Measurements from ENCODE around the gene SIAH2. TPM values are rescaled to one million over a fixed set of nuclear protein-coding genes. Genes with fewer than 3 reads are reported as not detected.

SIAH2 gene
- total and polyA plus RNA-seq, 9 of the 15 experiments (the other 6 are each of a cell fraction or from before 2014, with no cell fraction given) = 4.8 to 39.0 (median 29.9) TPM

GRCh38 chr3:150703299-150703755 is 59.6 kb downstream of the SIAH2 start:
- Histone ChIP-seq H3K4me2 (ENCODE audit: insufficient read depth, low read length) (peak overlapping the region; percentile 71), H3K4me1 (replicated peaks in 1 of 2; ENCODE audit: control insufficient read depth in 2 of 2, insufficient read depth in 2 of 2, low read length in 2 of 2) (peaks cover 0 to 9% of the 10 kb centered on the region in 2 experiments; a peak in 1 of 5 replicates), H4K20me1 (replicated peaks; ENCODE audit: control insufficient read depth, insufficient read depth, low read length) (no peaks in the 10 kb centered on the region), H3K9ac (ENCODE audit: insufficient read depth in 1 of 2, low read depth in 2 of 2, low read length in 2 of 2) (peak overlapping the region; percentile 68 to 88; a peak in 2 of 4 replicates), H3K79me2 (ENCODE audit: control insufficient read depth, insufficient read depth, low read length) (no peaks in the 10 kb centered on the region), H3K27me3 (ENCODE audit: control insufficient read depth in 2 of 2, insufficient read depth in 2 of 2, low read length in 2 of 2) (no peaks in the 10 kb centered on the region), H2AFZ (ENCODE audit: low read depth, low read length) (peak overlapping the region; percentile 94), H3K9me1 (ENCODE audit: control insufficient read depth, insufficient read depth, low read length) (no peaks in the 10 kb centered on the region), H3K4me3 (peak overlapping the region; percentile 42; the same call in 1 of the 2 replicates), H3K27ac (ENCODE audit: extremely low read depth, low read depth, low read length) (peak overlapping the region; percentile 25; the same call in 1 of the 3 replicates), H3K36me3 (ENCODE audit: control insufficient read depth, insufficient read depth, low read length) (no peaks in the 10 kb centered on the region), H3K9me3 (replicated peaks; ENCODE audit: control insufficient read depth, insufficient read depth, low read depth, low read length) (peaks cover 6% of the 10 kb centered on the region; the same call in 1 of the 2 replicates)
- ChIA-PET POLR2A (interaction anchor here (0.5 to 0.7 kb wide), 3 partner anchors 14 to 84 kb away, joined by 3 read pairs; no protein-coding TSS in a partner anchor), CTCF (ENCODE audit: low intra/inter-chr PET ratio) (no interaction called here)
- ATAC-seq = no peak
- 96% methylated on average over 21 of the region's 29 CpGs for whole genome bisulfite sequencing (ENCODE audit: insufficient coverage, low coverage, missing lambda C conversion rate)
- no TSS peak for BruUV-seq (replicated peaks)
- in situ Hi-C loops (cut with MboI) = no loop called here
- FAIRE-seq = no peak
- DNase-seq (ENCODE audit: extremely low read depth in 1 of 4, low spot score in 3 of 4) = no peak
- intact Hi-C loops (cut with micrococcal nuclease) = loop anchor here (5.0 kb wide), 1 partner anchor 101 kb away; the partner anchor contains the start of gene SELENOT
- TF ChIP-seq CXXC5 (CRISPR knock-in tag; IDR thresholded peaks at IDR 0.05) = no peak
- no peak for TF ChIP-seq ETS1 (conservative IDR thresholded peaks at IDR 0.05; ENCODE audit: control insufficient read depth, low read depth, low read length)
- TF ChIP-seq, protein P1, sequence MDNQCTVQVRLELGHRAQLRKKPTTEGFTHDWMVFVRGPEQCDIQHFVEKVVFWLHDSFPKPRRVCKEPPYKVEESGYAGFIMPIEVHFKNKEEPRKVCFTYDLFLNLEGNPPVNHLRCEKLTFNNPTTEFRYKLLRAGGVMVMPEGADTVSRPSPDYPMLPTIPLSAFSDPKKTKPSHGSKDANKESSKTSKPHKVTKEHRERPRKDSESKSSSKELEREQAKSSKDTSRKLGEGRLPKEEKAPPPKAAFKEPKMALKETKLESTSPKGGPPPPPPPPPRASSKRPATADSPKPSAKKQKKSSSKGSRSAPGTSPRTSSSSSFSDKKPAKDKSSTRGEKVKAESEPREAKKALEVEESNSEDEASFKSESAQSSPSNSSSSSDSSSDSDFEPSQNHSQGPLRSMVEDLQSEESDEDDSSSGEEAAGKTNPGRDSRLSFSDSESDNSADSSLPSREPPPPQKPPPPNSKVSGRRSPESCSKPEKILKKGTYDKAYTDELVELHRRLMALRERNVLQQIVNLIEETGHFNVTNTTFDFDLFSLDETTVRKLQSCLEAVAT (IDR thresholded peaks at IDR 0.05) = peak in 1 of 2 experiments; percentile 41; a peak in 1 of 4 replicates
- TF ChIP-seq, protein P2, sequence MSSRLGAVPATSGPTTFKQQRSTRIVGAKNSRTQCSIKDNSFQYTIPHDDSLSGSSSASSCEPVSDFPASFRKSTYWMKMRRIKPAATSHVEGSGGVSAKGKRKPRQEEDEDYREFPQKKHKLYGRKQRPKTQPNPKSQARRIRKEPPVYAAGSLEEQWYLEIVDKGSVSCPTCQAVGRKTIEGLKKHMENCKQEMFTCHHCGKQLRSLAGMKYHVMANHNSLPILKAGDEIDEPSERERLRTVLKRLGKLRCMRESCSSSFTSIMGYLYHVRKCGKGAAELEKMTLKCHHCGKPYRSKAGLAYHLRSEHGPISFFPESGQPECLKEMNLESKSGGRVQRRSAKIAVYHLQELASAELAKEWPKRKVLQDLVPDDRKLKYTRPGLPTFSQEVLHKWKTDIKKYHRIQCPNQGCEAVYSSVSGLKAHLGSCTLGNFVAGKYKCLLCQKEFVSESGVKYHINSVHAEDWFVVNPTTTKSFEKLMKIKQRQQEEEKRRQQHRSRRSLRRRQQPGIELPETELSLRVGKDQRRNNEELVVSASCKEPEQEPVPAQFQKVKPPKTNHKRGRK (tag; IDR thresholded peaks at IDR 0.05) = peak; percentile 10; the same call in 1 of the 2 replicates
- peak; percentile 62; the same call in 1 of the 2 replicates for TF ChIP-seq EGR1 (conservative IDR thresholded peaks at IDR 0.05)
- no peak for TF ChIP-seq ZNF354B (CRISPR knock-in tag; IDR thresholded peaks at IDR 0.05)
- TF ChIP-seq SOX6 (IDR thresholded peaks at IDR 0.05) = no peak
